Measurements from ENCODE around the gene HOMEZ.
"Not testable (repeated sequence)": the region's sequence is repeated elsewhere in the genome, so short reads cannot be mapped to it uniquely, and the experiment has no call there.

Gene HOMEZ

DNA sequence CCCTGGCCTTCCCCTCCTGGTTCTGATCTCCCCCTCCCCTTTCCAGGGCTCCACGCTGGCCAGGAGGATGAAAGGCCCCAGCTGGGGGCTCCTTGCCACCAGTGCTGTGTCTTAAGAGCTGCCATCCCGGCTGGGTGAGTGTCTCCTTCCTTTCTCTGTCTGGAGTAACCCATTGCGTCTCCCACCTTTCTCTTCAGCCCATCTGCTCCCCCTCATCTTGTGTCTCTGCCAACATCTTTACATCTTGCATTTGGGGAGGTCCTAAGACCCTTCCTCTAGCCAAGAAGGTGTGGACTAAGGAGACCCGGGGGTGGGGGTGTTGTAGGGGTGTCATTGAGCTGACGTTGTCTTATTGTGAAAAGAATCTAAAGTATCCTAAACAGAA lies 21.2 kb upstream of the HOMEZ start:
- DNase-seq, result no peak

DNA sequence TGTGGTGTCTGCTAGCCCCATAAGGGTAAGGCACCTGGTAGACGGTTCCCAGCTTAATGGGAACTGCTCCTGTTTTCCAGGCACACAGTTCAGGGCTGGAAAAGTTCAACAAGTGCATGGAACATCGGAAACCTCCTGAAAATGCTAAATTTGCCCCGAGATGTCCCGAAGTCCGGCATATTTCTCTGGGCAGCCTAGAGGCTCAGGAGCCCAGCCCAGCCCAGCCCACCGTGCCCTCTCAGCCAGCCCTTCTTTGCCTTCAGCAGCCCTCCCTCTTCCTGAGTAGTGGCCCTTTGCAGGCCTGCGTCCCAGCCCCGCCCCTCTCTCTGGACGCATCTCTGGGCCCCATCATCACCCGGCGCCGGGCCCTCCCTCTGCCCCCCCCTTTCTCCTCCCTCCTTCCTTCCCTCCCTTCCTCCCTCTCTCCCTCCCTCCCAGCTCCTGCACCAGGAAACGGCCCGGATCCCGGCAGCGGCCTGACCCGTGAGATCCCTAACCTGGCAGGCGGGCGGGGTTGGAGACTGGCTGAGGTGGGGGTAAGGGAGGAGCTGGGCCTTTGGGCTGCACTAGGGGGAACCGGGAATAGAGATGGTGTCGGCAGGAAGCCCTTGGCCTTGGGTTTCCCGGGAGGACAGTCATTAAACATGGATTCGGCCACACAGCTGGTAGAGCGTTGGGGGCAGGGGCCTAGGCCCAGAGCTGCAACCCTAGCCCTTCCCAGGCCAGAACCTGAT lies 20.6 kb upstream of the HOMEZ start, which contains the start of gene BCL2L2:
TSS of gene BCL2L2 (plus strand) at position 422 of the 734 bp plus-strand sequence. CDS start 935 bp downstream, outside the sequence.
- DNase-seq, result peak; percentile 90

DNA sequence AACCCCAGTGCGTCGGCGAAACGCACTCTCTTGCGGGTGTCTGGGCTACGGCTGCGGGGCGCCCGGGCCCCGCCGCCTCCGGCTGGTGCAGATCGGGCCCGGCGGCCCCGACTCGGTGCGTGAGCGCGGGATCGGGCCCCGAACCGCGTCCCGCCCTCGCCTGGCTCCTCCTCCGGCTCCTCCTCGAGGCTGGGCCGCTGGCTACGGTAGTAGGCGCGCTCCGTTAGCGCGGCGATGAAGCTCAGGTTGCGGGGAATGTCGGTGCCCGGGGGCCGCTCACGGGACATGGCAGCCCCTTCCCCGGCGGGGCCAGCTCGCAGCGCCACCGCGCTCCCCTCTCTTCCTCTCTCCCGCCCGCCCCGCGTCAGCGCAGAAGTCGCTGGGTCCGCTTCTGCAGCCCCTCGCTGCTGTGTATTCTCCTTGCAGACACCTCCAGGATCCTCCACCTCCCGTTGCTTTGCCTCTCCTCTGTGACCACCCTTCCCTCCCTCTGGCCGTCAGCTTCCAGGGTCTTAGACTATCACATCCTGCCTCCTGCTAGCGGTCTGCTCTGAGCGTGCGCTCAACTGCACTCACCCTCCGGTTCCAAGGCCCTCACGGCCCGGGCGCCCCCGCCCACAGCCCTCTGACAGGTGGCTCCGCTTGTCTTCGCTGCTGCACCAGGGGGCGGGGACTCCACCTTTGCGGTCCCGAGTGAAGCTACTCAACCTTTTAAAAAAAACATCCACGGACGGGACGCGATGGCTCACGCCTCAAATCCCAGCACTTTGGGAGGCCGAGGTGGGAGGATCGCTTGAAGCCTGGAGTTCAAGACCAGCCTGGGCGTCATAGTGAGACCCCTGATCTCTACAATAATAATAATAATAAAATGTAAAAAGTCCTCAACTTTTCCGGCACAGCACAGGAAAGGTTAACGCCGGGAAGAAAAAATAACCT lies 16.6 kb upstream of the HOMEZ start, which contains the start of gene PPP1R3E:
TSS of gene PPP1R3E (minus strand) at position 570 of the 936 bp plus-strand sequence. CDS start at position 287, 283 bp downstream.
- peak; percentile 48 for DNase-seq

DNA sequence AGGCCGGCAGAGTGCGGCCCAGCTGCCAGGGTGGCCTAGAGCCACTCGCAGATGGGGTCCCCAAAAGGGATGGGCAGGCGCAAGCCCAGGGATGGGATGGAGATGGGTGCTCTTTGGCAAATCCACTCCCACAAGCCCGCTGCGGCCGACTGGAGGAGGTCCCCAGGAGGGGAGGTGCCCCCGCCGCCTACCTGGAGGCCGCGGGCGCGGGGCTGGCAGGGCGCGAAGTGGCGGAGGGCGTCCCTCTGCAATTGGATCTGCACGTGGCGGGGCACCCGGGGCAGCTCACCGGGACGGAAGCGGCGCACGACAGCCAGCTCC lies 16.0 kb upstream of the HOMEZ start:
- no peak for DNase-seq

DNA sequence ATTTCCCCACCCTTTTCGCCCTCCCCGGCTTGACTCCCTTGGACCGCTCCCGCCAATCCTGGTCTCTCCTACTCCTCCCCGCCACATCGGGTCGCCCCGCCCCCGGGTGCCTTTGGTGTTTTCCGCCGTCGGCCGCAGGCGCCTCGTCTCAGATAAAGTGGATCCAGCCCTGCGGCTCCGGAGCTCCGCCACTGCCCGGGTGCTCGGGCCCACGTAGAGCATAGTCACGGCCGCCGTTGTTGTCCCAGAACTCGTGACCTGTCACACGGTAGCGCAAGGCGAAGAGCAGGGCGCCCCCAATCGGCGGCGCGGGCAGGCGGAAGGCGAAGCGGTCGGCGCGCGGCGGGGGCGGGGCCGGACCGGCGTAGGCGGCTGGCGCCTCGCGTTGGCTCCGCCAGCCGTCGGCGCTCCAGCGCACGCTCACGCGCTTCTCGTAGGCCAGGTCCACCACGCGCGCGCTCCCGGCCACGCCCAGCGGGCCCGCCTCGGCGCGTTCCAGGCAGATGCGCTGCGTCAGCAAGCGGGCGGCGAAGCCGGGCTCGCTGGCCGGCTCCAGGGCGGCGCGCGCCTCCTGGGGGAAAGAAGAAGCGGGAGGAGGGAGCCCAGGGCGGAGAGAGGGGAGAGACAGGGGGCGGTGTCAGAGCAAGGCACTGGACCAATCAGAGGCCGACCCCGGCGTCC lies 15.5 kb upstream of the HOMEZ start:
- peak; percentile 97 for DNase-seq

DNA sequence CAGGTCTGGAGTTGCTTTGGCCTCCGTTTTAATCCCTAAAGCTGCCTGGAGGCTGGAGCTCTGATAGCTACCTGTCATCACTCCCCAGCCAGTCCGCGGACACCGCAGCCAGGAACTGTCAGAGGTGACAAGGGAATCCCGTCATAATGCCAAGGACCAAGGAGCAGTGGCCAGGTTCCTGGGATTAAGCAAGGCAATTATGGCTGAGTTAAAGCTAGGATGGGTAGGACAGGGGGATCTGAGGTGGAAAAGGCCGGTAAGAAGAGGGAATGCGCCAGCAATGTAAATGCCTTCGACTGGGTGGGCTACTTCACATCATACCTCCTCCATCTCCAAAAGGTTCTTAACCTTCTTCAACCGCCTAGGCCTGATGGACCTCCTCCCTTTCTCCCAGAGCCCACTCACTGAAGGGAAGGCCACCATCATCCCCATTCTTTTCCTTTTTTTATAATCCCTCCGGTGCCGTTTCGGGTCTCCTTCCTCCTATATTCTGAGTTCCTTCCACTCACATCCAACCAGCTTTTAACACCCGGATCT lies 14.8 kb upstream of the HOMEZ start:
- DNase-seq, result no peak

DNA sequence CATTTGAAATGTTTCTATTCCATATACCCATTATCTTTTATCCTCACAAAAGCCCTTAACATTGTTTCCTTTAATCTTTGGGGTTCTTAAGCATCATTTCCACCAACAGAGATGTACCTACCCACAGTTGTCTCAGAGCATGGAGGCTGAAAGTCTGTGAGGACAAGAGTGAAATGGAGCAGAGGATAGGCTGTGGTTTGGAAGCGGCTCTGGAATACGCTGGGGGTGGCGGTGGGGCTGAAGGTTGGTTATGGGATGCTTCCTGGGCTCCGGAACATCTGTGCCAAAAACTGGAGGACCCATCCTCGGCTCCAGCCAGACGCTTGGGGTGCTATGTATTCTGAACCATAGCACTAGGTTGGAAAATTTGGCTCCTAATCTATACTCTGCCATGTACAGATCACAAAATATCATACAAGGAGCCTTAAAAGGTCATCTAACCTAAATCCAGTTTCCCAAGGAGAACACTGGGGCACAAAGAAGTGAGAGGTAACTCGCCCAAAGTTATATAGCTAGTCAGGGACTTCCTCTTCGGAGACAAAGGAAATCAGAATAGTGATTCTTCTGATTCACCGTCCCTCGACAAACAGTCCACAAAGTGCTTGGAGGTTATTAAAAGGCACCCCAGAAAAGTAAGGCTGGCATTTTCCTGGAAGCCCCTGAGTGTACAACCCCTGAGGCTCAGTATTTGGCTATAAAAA lies 14.2 kb upstream of the HOMEZ start:
- no peak for DNase-seq

DNA sequence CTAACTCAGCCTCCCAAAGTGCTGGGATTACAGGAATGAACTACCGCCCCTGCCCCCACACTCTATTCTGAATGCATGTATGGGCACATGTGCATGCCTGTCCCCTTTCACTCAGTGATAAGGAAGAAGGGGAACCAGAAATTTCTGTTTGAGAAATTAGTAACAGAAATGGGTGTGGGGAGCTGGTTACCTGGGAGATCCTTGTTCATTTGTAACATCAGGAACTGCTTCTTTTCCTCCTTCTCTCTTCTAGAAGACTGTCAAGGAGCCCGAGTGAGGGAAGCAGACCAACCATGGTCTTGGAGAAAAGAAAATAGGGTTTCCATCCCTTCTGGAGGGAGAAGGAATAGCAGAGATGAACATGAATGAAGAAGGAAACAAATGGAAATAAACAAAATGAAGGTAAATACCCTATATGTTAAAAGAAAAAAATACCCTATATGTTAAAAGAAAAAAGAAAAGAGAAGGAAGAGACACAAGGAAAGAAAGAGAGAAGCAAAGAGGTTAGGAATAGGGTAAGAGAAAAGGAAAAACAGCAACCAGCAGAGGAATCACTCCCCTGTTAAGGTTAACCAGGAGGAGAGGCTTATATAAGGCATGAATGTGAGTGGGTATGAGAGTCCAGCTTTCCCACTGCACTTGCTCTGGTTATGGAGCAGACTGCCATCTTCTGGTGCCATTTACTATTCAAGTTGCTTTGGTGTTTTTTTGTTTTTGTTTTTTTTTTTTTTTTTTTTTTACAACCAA lies 13.5 kb upstream of the HOMEZ start:
- DNase-seq, result no peak

DNA sequence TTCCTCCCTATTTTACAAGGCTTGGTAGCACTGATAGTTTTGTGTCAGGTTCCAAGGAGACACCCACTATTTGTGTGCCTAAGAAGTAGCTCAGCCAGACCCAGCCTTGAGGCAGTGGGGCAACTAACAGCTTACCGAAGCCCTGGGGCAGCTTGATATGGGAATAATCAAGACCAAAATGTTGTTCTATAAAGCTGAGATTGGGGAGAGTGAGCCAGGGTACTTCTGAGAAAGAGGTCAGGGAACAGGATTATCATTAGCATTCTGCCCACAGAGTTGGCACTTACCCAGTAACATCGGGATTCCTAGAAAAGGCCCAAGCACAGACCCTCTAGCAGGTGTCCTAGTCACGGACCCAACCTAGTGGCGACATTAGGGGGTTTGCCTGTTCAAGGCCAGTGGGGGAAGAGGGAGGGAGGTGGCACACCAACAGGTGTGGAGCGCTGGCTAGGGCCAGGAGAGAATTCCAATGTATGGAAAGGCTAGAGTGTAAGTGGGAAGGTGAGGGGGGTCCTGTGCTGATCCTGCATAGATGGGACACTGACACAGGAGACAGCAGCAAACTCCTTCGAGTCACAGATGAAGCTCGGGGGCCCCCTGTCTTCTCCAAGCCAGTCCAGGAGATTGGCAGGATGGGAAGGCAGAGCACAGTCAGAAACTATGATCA lies 11.8 kb upstream of the HOMEZ start:
- no peak for DNase-seq

DNA sequence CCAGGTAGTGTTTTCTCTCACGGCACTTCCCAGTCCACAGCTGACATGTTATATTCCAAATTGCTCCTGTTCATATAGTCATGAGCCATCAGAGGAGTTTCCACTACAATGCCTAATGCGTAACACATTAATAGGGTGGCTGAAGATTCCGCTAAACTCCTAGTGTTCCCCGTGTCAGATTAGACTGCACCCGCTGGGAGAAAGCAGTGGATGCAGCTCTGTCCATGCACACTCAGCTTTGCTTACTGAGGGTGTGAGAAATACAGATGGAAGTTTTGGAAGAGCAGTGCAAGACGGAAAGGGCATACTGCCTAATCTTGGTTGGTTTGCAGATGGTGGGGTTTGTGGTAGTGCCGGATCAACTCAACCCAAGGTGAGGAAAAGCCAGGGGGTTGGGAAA lies 11.2 kb upstream of the HOMEZ start:
- DNase-seq, result no peak

DNA sequence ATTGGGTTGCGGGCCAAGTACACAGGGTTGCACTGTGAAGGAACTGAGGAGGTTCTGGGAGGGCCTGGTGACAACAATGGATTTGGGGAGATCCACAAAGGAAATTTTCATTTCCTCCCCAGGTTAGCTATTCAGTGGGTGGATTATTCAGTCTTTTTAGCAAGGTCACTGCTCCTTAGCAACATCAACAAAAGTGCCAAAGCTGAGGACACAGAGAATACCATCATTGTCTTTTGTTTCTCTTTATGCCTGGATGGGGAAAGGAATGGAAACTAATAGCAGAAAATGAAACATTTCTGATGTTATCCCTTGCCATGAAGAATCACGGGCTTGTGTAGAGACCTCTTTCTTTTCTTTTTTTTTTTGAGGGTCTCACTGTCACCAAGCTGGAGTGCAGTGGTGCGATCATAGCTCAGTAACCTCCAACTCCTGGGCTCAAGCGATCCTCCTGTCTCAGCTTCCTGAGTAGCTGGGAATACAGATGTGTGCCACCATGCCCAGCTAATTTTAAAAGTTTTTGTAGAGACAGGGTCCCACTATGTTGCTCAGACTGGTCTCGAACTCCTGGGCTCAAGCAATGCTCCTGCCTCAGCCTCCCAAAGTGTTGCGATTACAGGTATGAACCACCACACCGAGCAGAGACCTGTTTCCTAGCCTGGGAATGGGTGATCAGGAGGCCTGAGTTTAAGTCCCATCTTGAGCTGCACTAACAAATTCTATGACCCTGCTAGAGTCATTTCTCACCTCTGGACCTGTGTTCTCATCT lies 10.3 kb upstream of the HOMEZ start:
- no peak for DNase-seq

DNA sequence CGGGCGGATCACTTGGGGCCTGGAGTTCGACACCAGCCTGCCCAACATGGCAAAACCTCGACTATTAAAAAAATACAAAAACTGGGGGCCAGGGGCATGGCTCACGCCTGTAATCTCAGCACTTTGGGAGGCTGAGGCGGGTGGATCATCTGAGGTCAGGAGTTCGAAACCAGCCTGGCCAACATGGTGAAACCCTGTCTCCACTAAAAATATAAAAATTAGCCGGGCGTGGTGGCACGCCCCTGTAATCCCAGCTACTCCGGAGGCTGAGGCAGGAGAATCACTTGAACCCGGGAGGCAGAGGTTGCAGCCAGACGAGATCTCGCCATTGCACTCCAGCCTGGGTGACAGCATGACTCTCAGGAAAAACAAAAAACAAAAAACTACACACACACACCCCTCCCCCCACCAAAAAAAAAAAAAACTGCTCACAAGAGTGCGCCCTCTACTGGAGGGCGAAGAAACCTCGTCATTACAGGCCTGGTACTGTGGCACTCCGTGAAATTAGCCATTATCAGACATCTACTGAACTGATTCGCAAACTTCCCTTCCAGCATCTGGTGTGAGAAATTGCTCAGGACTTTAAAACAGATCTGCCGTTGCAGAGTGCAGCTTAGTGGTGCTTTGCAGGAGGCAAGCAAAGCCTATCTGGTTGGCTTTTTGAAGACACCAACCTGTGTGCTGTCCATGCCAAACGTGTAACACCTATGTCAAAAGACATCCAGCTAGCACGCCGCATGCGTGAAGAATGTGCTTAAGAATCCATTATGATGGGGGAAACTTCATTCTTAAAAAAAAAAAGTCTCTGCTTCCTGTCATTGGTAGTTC lies 9.0 kb upstream of the HOMEZ start:
- no peak for DNase-seq

DNA sequence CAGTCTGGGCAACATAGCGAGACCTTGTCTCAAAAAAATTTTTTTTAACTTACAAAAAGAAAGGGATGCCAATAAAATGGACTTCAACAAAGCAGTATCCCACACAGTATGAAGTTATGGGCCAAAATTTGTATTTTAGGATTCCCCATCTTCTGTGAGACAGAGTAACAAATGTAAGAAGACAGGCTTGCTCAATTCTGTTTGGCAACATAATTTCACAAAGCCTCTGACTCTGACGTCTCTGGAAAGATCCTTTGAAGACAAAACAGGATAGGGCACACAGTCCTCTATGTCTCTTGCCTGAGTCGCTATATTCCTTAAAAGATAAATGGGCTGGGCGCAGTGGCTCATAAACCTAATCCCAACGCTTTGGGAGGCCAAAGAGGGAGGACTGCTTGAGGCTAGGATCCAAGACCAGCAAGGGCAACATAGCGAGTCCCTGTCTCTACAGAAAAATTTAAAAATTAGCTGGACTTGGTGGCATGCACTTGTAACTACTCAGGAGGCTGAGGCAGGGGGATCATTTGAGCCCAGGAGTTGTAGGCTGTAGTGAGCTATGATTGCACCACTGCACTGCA lies 1.1 kb upstream of the HOMEZ start:
- DNase-seq, result no peak

DNA sequence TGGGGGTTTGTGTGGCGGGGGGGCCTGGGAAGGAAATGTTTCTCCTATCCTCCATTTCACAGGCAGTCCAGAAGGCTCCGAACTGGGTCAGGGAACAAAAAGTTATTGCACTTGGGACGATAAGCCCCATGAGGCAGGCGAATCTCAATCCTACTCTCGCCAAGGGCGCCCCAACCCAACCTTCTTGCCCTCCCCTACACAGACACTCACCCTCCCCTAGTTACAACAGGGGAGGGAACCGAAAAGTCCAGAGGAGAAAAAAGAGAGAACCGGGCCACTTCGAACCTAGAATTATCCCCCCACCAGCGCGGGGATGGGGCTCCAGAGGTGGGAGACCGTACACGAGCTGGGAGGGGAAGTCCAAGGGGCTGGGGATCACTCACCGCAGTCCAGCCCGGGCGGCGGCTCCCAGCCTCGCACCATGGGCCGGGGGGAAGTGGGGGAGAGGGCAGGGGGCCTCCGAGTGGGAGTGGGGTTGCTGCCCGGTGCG lies 357 bp downstream of the HOMEZ start:
- no peak for DNase-seq

DNA sequence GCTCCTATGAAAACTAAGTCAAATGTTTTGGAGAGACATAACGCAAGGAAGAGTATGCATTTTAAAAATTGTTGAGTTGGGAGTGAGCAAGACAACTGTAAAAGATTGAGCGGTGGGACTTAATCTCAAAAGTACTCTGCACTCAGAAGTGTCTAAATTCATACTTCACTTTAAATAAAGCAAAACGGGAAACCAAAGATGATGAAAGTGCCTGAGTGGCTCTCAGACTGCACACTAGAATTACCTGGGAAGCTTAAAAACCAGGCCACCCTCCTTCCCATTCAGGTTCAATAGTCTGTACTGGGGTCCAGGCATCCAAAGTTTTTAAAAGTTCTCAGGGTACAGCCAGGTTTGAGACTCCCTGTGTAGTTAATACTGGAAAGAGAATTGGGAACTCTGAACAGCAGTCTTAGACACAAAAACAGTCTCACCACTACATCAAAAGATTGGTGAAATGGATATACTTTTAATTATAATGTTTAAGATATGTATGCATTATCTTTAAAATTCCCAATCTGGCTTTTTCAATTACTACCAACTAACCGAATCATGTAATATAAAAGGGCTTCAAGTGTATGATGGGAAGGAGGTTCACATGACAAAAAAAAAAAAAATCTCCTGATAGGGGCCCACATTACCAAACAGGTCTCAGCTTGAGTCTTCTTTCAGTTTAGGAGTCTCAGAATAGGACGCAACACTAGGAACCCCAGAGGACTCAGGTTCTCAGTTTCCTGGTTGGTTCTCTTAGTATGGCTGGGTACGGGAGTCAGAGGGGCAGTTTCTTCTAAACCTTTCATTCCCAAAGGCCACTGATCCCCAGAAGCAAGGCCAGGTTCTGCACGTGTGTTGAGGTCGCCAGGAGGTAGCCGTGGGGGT lies 1.0 kb downstream of the HOMEZ start:
- no peak for DNase-seq

DNA sequence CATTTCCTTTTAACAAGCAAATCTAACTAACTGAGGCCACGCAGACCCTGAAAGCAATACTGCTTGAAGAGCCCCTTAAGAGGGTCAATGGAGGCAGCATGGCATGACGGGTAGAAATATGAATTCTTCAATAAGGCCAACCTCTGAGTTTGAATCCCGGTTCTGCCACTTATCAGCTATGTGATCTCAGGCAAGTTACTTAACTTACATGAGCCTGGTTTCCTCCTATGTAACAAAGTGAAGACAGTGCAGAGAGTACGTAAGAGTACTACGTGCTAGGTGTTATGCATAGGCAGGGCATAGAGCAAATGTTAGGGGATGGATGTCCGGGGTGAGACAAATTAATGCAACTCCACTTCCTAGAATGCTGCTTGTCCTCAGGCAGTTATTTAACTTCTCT lies 4.7 kb downstream of the HOMEZ start:
- no peak for DNase-seq

DNA sequence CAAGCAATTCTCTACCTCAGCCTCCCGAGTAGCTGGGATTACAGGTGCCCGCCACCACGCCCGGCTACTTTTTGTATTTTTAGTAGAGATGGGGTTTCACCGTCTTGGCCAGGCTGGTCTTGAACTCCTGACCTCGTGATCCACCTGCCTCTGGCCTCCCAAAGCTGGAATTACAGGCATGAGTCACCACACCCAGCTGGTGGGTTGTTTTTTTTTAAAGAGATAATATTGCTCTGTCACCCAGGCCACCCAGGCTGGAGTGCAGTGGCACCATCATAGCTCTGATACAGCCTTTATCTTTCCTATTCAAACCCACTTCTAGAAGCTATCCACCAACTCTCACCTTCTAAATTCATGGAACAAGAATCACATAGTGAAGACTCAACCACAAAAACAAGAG lies 8.0 kb downstream of the HOMEZ start:
- not testable (repeated sequence) for DNase-seq

DNA sequence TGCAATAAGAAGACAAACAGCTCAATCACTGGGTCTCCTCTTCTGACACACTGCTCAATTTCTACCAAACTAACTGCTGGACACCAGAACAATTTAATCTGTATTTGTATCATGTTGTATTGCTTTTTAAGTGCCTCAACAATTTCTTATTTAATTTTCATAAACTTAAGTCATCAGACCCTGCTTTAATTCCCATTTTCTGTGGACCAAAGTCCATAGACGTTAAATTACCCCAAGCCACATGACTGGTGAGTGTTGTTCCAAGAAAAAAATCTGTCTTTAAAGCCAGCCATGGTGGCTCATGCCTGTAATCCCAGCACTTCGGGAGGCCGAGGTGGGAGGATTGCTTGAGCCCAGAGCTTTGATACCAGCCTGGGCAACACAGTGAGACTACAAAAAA lies 8.7 kb downstream of the HOMEZ start:
- DNase-seq, result no peak

All from NCI-H226 (cell line).